Activated CD4-positive, alpha-beta T cell treated with anti-CD3 and anti-CD28 coated beads, Interleukin-2, amount 10 ng/mL, durations not matched to agents 24 days and 14 days (primary cell): ENCODE results near the gene NCSTN. TPM values are rescaled to one million over a fixed set of nuclear protein-coding genes. Genes with fewer than 3 reads are reported as not detected.

Experiments used
- total RNA-seq: library from RNA; stranded (reverse); gene quantifications from 2 replicates; pipeline ENCODE4 v1.2.3, GENCODE V29; 2022

NCSTN gene
- total RNA-seq, 1 donor from 2014 or later, result 73.6 TPM

Other genes starting within 250 kb of the NCSTN start
- 25.3 and 26.7 TPM in 2 replicates for gene IGSF8, start 244.8 kb upstream of the NCSTN start, total RNA-seq
- gene ATP1A2, start 227.6 kb upstream of the NCSTN start, total RNA-seq, result not detected in 2 replicates
- gene ATP1A4, start 191.8 kb upstream of the NCSTN start, total RNA-seq, result not detected in 2 replicates
- gene CASQ1, start 152.8 kb upstream of the NCSTN start, total RNA-seq, result not detected in 2 replicates
- gene PEA15, start 138.0 kb upstream of the NCSTN start, total RNA-seq, result 70.2 and 70.9 TPM in 2 replicates
- gene DCAF8, start 80.8 kb upstream of the NCSTN start, total RNA-seq, result 117 and 121 TPM in 2 replicates
- gene PEX19, start 58.2 kb upstream of the NCSTN start, total RNA-seq, result 51.8 and 60.2 TPM in 2 replicates
- gene COPA, start 133 bp upstream of the NCSTN start, total RNA-seq, result 116 and 125 TPM in 2 replicates
- gene NHLH1, start 23.7 kb downstream of the NCSTN start, total RNA-seq, result 0.40 and 0.54 TPM in 2 replicates
- gene VANGL2, start 57.2 kb downstream of the NCSTN start, total RNA-seq, result 0.02 and 0.05 TPM in 2 replicates
- gene SLAMF6, start 179.9 kb downstream of the NCSTN start, total RNA-seq, result 53.8 and 55.4 TPM in 2 replicates
- gene CD84, start 236.1 kb downstream of the NCSTN start, total RNA-seq, result 17.3 and 17.7 TPM in 2 replicates